SK-N-SH (cell line): ENCODE results near the gene CACNA1H. TPM values are rescaled to one million over a fixed set of nuclear protein-coding genes. Genes with fewer than 3 reads are reported as not detected.

Experiments
- CTCF ChIA-PET: fragments of 300-600, 350-600 bp; formaldehyde crosslinking; extraction: SDS; loops from one replicate; lab custom pipeline; 2021; lab: Yijun Ruan, JAX
- POLR2A ChIA-PET: fragments of 350-600 bp; sonication (Branson Sonifier 250); formaldehyde crosslinking; extraction: SDS; loops from one replicate; lab custom pipeline; 2020; ENCODE audit warnings: antibody characterized with exemption, inconsistent platforms; lab: Yijun Ruan, JAX
- DNase-seq: peaks from one replicate; pipeline ENCODE4 v3.0.0; 2012
- H2AFZ ChIP-seq: fragments of 200-600 bp; sonication (generic); 2 replicates; pipeline ENCODE4 v1.8.1; 2016; ENCODE audit warnings: antibody characterized with exemption, mild to moderate bottlenecking, low read depth
- H3F3A ChIP-seq: fragments of 200-600 bp; sonication (generic); replicated peaks from 2 replicates; pipeline ENCODE3; 2016; ENCODE audit warnings: antibody characterized with exemption, mild to moderate bottlenecking; ENCODE audit not compliant: insufficient read depth
- H3K27ac ChIP-seq, 2 experiments: fragments of 200-500 bp in 1 of 2; fragments of 200-600 bp in 1 of 2; sonication (Bioruptor generic) in 1 of 2; sonication (generic), shearing (Covaris generic) in 1 of 2; 2 replicates each; pipeline versions ENCODE4 v1.5.1 to v1.6.1; 2014 to 2016; ENCODE audit warnings: low read depth in 2 of 2, inconsistent platforms in 1 of 2, low read length in 1 of 2, mild to moderate bottlenecking in 1 of 2, mixed read lengths in 1 of 2
- H3K27me3 ChIP-seq: fragments of 200-600 bp; sonication (generic), shearing (Covaris generic); 2 replicates; pipeline ENCODE4 v1.6.1; 2016; ENCODE audit warnings: mixed run types; ENCODE audit not compliant: insufficient read depth
- H3K36me3 ChIP-seq, 2 experiments: fragments of 200-500 bp in 1 of 2; fragments of 200-600 bp in 1 of 2; sonication (Bioruptor generic) in 1 of 2; sonication (generic) in 1 of 2; replicated peaks in 1 of 2; 2 replicates each; pipeline versions ENCODE3 to v1.5.1; 2014 to 2016; ENCODE audit warnings: low read length in 1 of 2, mild to moderate bottlenecking in 1 of 2; ENCODE audit not compliant: insufficient read depth in 2 of 2, control insufficient read depth in 1 of 2
- H3K4me1 ChIP-seq, 2 experiments: fragments of 200-500 bp in 1 of 2; fragments of 200-600 bp in 1 of 2; sonication (Bioruptor generic) in 1 of 2; sonication (generic), shearing (Covaris generic) in 1 of 2; 2 replicates each; pipeline versions ENCODE4 v1.5.1 to v1.6.1; 2014 to 2016; ENCODE audit warnings: low read depth in 1 of 2, low read length in 1 of 2, mixed run types in 1 of 2; ENCODE audit not compliant: insufficient read depth in 2 of 2, control insufficient read depth in 1 of 2
- H3K4me2 ChIP-seq: fragments of 200-600 bp; sonication (generic), shearing (Covaris generic); 2 replicates; pipeline ENCODE4 v1.6.1; 2017; ENCODE audit warnings: mixed run types
- H3K4me3 ChIP-seq, 2 experiments: fragments of 200-500 bp in 1 of 2; fragments of 200-600 bp in 1 of 2; sonication (Bioruptor generic) in 1 of 2; sonication (generic), shearing (Covaris generic) in 1 of 2; 2 replicates each; pipeline versions ENCODE4 v1.5.1 to v1.8.1; 2014 to 2016; ENCODE audit warnings: low read depth in 2 of 2, inconsistent platforms in 1 of 2, low read length in 1 of 2, mild to moderate bottlenecking in 1 of 2, mixed read lengths in 1 of 2, moderate library complexity in 1 of 2
- H3K79me2 ChIP-seq: fragments of 200-600 bp; sonication (generic); 2 replicates; pipeline ENCODE4 v1.8.1; 2017; ENCODE audit warnings: mild to moderate bottlenecking; ENCODE audit not compliant: insufficient read depth
- H3K9ac ChIP-seq: fragments of 200-600 bp; sonication (generic); 2 replicates; pipeline ENCODE4 v1.6.1; 2017; ENCODE audit warnings: mixed run types
- H3K9me2 ChIP-seq: fragments of 200-600 bp; sonication (generic); 2 replicates; pipeline ENCODE4 v1.6.1; 2017; ENCODE audit warnings: mixed run types
- H3K9me3 ChIP-seq: fragments of 200-600 bp; sonication (generic); 2 replicates; pipeline ENCODE4 v1.6.1; 2017; ENCODE audit warnings: mixed run types, mild to moderate bottlenecking, moderate library complexity
- H4K20me1 ChIP-seq: fragments of 200-600 bp; sonication (generic); 2 replicates; pipeline ENCODE4 v1.6.1; 2017; ENCODE audit warnings: mild to moderate bottlenecking, mixed run types; ENCODE audit not compliant: insufficient read depth
- EZH2phosphoT487 ChIP-seq: fragments of 200-600 bp; sonication (generic); IDR thresholded peaks from 2 replicates; pipeline ENCODE4 v1.6.1; 2017; ENCODE audit warnings: low read depth, mixed run types, mild to moderate bottlenecking, antibody characterized with exemption, moderate library complexity, borderline replicate concordance
- FOSL2 ChIP-seq: IDR thresholded peaks from 2 replicates; pipeline ENCODE4 v1.4.0; 2012; ENCODE audit warnings: low read depth, mild to moderate bottlenecking, moderate library complexity, borderline replicate concordance
- GABPA ChIP-seq: IDR thresholded peaks from 2 replicates; pipeline ENCODE4 v1.4.0; 2012; ENCODE audit warnings: low read depth, mild to moderate bottlenecking
- GATA2 ChIP-seq: sonication (generic); formaldehyde crosslinking; IDR thresholded peaks from 2 replicates; pipeline ENCODE4 v1.5.0; 2020; ENCODE audit warnings: mild to moderate bottlenecking, missing genetic modification reagents
- RAD21 ChIP-seq: IDR thresholded peaks from 2 replicates; pipeline ENCODE4 v1.6.1; 2012; ENCODE audit warnings: mild to moderate bottlenecking, low read length
- RXRA ChIP-seq: IDR thresholded peaks from 2 replicates; pipeline ENCODE4 v1.4.0; 2012; ENCODE audit warnings: low read depth, mild to moderate bottlenecking, borderline replicate concordance
- SMC3 ChIP-seq: IDR thresholded peaks from 2 replicates; pipeline ENCODE4 v1.6.1; 2012; ENCODE audit warnings: low read depth, low read length, improper control_type of control experiment
- WGBS: methylation state at CpG from one replicate; pipeline ENCODE4 v1.1.6; 2017; ENCODE audit warnings: low lambda C conversion rate; 5-methylcytosine and 5-hydroxymethylcytosine counted together
- polyA plus RNA-seq, 3 experiments: library from polyadenylated mRNA; depleted of rRNA; stranded (reverse); fragments of >200 nt; gene quantifications; 2 replicates each; pipeline ENCODE4 v1.2.3, GENCODE V29; 2012
- TF ChIP-seq, protein P1 (sequence below): IDR thresholded peaks from 2 replicates; pipeline ENCODE4 v1.4.0; 2012; ENCODE audit warnings: low read depth, borderline replicate concordance
- TF ChIP-seq, protein P2 (sequence below): IDR thresholded peaks from 2 replicates; pipeline ENCODE4 v1.4.0; 2012; ENCODE audit warnings: low read depth
- TF ChIP-seq, protein P3 (sequence below): fragments of 150-350 bp; IDR thresholded peaks from 2 replicates; pipeline ENCODE4 v1.6.1; 2017; ENCODE audit warnings: antibody characterized with exemption, low read length, low read depth, borderline replicate concordance
- TF ChIP-seq, protein P4 (sequence below): fragments of 150-350 bp; IDR thresholded peaks from 2 replicates; pipeline ENCODE4 v1.6.1; 2016; ENCODE audit warnings: mild to moderate bottlenecking, low read depth, low read length
- TF ChIP-seq, protein P5 (sequence below): fragments of 200-600 bp; sonication (generic); IDR thresholded peaks from 2 replicates; pipeline ENCODE4 v1.6.1; 2017; ENCODE audit warnings: antibody characterized with exemption, mild to moderate bottlenecking, moderate library complexity

CACNA1H gene
- polyA plus RNA-seq, 1 of the 3 experiments (the other 2 are of a cell fraction) = not detected

GRCh38 chr16:1193825-1194581 lies 41.1 kb downstream of the CACNA1H start (continued):
- TF ChIP-seq, protein P1, sequence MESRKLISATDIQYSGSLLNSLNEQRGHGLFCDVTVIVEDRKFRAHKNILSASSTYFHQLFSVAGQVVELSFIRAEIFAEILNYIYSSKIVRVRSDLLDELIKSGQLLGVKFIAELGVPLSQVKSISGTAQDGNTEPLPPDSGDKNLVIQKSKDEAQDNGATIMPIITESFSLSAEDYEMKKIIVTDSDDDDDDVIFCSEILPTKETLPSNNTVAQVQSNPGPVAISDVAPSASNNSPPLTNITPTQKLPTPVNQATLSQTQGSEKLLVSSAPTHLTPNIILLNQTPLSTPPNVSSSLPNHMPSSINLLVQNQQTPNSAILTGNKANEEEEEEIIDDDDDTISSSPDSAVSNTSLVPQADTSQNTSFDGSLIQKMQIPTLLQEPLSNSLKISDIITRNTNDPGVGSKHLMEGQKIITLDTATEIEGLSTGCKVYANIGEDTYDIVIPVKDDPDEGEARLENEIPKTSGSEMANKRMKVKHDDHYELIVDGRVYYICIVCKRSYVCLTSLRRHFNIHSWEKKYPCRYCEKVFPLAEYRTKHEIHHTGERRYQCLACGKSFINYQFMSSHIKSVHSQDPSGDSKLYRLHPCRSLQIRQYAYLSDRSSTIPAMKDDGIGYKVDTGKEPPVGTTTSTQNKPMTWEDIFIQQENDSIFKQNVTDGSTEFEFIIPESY = no peak
- TF ChIP-seq GATA2 (CRISPR knock-in tag) (no peak), FOSL2 (no peak), EZH2phosphoT487 (no peak), GABPA (no peak)
- TF ChIP-seq, protein P2, sequence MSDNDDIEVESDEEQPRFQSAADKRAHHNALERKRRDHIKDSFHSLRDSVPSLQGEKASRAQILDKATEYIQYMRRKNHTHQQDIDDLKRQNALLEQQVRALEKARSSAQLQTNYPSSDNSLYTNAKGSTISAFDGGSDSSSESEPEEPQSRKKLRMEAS = no peak
- TF ChIP-seq, protein P3, sequence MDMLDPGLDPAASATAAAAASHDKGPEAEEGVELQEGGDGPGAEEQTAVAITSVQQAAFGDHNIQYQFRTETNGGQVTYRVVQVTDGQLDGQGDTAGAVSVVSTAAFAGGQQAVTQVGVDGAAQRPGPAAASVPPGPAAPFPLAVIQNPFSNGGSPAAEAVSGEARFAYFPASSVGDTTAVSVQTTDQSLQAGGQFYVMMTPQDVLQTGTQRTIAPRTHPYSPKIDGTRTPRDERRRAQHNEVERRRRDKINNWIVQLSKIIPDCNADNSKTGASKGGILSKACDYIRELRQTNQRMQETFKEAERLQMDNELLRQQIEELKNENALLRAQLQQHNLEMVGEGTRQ = no peak

DNA sequence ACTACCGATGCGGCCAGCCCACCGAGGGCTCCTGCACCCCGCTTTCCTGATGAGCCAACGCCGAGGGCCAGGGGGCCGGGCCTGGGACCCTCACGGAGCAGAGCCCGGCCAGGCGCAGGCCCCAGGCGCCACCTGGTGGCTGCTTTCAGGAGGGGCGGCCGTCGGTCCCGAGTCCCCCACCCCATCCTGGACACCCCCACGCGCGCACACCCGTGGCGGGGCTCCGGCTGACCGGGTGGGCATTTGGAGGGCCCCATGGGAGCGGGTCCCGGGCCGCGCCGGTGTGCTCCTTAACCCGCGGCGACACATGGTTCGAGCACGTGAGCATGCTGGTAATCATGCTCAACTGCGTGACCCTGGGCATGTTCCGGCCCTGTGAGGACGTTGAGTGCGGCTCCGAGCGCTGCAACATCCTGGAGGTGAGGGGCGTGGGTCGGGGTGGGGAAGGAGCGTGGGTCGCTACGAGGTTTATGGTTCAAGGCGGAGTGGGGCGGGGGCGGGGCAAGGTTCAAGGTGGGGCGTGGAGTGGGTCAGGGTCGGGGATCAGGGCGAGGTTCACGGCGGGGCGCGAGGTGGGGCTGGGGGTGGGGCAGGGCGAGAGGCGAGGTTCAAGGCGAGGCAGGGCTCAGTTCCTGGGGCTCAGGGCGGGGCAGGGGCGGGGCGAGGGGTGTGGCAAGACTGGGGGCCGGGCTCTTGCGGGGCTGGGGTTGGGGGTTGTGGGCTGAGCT lies 41.9 kb downstream of the CACNA1H start:
- H3K4me3 ChIP-seq = peak overlapping the region in 1 of 2 experiments; percentile 31; a peak in 1 of 4 replicates
- no peaks in the 10 kb centered on the region for H3K9me2 ChIP-seq
- H4K20me1 ChIP-seq = peaks cover 8% of the 10 kb centered on the region; the same call in 1 of the 2 replicates
- H3K9ac ChIP-seq = no peak overlapping the region
- peak; percentile 89 for DNase-seq
- H3K27me3 ChIP-seq = peaks cover 41% of the 10 kb centered on the region
- H3K4me1 ChIP-seq = no peaks in the 10 kb centered on the region; a peak in 1 of 4 replicates
- WGBS = 24% methylated on average over 26 of the region's 61 CpGs
- POLR2A ChIA-PET = no interaction called here
- no peak overlapping the region for H3K27ac ChIP-seq
- peak; percentile 84 for TF ChIP-seq SMC3
- TF ChIP-seq RXRA = no peak
- TF ChIP-seq, protein P4, sequence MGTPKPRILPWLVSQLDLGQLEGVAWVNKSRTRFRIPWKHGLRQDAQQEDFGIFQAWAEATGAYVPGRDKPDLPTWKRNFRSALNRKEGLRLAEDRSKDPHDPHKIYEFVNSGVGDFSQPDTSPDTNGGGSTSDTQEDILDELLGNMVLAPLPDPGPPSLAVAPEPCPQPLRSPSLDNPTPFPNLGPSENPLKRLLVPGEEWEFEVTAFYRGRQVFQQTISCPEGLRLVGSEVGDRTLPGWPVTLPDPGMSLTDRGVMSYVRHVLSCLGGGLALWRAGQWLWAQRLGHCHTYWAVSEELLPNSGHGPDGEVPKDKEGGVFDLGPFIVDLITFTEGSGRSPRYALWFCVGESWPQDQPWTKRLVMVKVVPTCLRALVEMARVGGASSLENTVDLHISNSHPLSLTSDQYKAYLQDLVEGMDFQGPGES = no peak
- peak; percentile 63 for TF ChIP-seq RAD21
- TF ChIP-seq, protein P5, sequence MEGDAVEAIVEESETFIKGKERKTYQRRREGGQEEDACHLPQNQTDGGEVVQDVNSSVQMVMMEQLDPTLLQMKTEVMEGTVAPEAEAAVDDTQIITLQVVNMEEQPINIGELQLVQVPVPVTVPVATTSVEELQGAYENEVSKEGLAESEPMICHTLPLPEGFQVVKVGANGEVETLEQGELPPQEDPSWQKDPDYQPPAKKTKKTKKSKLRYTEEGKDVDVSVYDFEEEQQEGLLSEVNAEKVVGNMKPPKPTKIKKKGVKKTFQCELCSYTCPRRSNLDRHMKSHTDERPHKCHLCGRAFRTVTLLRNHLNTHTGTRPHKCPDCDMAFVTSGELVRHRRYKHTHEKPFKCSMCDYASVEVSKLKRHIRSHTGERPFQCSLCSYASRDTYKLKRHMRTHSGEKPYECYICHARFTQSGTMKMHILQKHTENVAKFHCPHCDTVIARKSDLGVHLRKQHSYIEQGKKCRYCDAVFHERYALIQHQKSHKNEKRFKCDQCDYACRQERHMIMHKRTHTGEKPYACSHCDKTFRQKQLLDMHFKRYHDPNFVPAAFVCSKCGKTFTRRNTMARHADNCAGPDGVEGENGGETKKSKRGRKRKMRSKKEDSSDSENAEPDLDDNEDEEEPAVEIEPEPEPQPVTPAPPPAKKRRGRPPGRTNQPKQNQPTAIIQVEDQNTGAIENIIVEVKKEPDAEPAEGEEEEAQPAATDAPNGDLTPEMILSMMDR = peak; percentile 91
- H2AFZ ChIP-seq = no peak overlapping the region
- H3F3A ChIP-seq = no peaks in the 10 kb centered on the region
- CTCF ChIA-PET = interaction anchor here (0.7 to 2.1 kb wide), 20 partner anchors 10 to 196 kb away, joined by 3 to 9 read pairs (median 4); partner anchors contain the start of gene TPSG1
- H3K36me3 ChIP-seq = no peaks in the 10 kb centered on the region
- H3K4me2 ChIP-seq = no peak overlapping the region
- no peaks in the 10 kb centered on the region for H3K9me3 ChIP-seq
- no peaks in the 10 kb centered on the region for H3K79me2 ChIP-seq
